ENCODE measurements around the gene CIDEC. TPM values are rescaled to one million over a fixed set of nuclear protein-coding genes. Genes with fewer than 3 reads are reported as not detected.

The CIDEC gene, protein sequence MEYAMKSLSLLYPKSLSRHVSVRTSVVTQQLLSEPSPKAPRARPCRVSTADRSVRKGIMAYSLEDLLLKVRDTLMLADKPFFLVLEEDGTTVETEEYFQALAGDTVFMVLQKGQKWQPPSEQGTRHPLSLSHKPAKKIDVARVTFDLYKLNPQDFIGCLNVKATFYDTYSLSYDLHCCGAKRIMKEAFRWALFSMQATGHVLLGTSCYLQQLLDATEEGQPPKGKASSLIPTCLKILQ
- not detected in 2 replicates for total RNA-seq

DNA sequence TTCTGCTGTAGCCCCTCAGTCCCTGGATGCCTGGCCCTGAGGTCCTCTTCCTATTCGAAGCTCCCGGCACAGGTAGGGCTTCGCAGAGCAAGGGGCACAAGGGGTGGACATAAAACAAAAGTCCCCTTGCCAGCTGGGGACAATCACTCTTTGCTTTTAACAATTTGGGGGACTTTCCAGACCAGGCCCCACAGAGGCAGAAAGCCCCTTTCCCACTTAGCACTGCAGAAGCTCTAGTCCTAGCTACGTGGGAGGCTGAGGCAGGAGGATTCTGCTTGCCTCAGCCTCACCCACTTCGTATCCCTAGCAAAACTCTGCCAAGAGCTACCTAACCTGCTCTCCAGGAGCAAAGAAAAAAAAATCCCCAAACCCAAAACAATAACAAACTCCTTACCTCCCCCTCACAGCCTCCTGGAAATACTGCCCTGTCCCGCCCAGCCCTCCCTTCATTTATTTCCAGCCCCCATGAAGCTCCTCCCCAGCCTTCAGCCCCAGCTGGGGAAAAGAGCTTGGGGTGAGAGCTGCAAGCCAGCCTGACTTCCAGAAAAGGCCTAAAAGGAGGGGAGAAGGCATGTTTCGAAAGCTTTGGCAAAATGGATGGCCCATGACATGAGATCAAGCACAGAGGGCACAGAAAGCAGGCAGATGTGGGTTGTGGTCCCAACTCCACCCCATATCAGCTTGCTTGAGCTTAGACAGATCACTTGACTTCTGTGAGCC lies at the start of gene CIDEC:
Gene CIDEC, minus strand, starts transcription at position 424 of the 720 bp plus-strand sequence. CDS start 1,767 bp downstream, outside the sequence.
- intact Hi-C loops (cut with micrococcal nuclease) = no loop called here

DNA sequence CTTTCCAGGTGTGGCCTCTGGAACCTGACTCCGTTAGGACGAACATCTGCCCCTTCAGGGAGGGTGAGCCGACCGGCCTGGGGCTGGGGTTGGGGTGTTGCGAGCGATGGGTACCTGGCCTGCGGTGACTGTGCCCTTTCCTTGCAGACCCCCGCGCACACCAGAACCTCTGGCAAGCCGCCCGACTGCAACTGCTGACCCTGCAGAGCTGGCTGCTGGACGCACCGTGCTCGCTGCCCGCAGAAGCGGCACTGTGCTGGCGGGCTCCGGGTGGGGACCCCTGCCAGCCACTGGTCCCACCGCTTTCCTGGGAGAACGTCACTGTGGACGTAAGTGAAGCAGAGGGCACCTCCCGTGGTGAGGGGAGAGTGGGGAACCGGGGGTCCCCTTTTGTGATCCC lies 48.1 kb upstream of the CIDEC start:
- intact Hi-C loops (cut with micrococcal nuclease) = no loop called here

DNA sequence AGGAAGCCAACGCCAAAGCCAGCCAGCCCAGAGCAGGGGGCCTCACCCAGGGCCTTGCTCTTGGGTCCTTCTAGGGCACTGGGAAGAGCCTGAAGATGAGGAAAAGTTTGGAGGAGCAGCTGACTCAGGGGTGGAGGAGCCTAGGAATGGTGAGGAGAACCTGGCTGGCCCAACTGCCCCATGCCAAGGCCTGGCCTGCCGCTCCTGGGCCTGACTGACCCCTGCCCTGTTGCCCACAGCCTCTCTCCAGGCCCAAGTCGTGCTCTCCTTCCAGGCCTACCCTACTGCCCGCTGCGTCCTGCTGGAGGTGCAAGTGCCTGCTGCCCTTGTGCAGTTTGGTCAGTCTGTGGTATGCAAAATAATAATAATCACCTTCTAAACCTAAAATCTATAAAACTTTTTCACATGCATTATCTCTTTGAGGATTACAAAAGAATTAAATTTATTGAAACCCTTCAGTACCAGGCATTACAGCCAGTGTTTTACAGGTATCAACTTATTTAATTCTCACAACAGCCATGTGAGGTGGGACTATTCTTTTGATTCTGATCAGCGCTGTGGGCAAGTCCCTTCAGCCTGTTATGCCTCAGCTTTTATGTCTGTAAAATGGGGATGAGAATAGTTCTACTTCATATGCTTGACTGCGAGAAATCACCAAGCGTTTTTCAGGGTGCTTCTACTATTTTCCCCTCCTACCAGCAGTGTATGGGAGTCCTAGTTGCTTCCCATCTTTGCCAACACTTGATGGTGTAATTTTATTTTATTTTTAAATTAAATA lies 38.4 kb upstream of the CIDEC start:
- intact Hi-C loops (cut with micrococcal nuclease) = no loop called here

DNA sequence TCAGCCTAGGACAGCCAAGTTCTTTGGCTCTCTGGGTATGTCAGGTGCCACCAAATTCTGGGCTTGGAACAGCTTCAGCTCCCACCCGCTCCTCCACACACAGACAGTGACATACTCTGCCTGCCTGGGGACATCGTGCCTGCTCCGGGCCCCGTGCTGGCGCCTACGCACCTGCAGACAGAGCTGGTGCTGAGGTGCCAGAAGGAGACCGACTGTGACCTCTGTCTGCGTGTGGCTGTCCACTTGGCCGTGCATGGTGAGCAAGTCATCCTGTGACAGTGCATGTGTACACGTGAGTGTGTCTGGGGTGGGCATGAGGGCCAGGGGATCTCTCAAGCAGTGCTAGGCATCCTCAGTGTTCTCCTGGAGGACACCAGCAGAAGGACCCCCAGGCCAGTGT lies 37.8 kb upstream of the CIDEC start:
- intact Hi-C loops (cut with micrococcal nuclease) = no loop called here

DNA sequence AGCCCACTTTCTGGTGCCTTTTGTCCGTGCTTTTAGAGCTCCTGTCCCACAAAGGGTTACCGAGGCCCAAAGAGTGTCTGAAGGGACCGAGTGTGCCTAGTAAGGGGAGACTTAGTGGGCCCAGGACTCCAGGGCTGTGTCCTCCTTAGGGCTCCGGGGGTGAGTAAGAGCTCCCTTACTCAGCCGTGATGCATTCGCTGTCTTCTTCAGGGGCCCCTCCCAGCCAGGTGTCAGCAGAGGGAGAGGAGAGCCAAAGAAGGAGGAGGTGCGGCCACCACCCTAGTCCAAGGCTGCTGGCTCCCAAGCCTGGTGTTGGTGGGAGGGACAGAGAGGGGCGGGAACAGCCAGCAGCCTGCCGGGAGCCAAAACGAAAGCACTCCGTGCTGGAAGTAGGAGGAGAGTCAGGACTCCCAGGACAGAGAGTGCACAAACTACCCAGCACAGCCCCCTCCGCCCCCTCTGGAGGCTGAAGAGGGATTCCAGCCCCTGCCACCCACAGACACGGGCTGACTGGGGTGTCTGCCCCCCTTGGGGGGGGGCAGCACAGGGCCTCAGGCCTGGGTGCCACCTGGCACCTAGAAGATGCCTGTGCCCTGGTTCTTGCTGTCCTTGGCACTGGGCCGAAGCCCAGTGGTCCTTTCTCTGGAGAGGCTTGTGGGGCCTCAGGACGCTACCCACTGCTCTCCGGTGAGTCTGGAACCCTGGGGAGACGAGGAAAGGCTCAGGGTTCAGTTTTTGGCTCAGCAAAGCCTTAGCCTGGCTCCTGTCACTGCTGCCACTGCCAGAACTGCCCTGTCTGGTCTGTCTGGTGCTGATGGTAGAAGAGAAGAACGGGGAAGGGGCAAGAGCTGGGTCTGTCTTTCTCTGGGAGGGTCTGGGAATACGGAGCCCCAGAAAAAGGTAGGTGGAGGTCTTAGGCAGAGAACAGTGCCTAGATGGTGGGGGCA lies 37.0 kb upstream of the CIDEC start, which contains the start of gene IL17RC:
Gene IL17RC, plus strand, starts transcription at position 365 of the 947 bp plus-strand sequence. Its CDS starts 218 bp downstream, at position 583.
- intact Hi-C loops (cut with micrococcal nuclease) = no loop called here

DNA sequence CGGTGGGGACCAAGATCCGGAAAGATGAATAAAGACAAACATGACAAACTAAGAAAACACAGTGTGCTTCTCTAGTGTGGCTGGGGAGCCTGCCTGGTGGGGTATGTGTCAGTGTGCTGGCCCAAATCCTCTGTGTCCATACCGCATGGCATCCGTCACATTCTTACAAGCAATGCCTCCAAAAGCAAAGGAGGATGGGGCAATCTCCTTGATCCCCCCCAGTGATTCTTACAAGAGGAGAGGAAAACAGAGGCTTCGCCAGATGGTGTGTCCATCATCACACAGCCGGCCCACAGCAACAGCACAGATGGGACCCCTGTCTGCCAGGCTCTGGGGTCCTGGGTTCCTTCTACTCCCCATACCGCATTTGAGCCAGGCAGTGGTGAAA lies 36.3 kb upstream of the CIDEC start:
- intact Hi-C loops (cut with micrococcal nuclease) = no loop called here

DNA sequence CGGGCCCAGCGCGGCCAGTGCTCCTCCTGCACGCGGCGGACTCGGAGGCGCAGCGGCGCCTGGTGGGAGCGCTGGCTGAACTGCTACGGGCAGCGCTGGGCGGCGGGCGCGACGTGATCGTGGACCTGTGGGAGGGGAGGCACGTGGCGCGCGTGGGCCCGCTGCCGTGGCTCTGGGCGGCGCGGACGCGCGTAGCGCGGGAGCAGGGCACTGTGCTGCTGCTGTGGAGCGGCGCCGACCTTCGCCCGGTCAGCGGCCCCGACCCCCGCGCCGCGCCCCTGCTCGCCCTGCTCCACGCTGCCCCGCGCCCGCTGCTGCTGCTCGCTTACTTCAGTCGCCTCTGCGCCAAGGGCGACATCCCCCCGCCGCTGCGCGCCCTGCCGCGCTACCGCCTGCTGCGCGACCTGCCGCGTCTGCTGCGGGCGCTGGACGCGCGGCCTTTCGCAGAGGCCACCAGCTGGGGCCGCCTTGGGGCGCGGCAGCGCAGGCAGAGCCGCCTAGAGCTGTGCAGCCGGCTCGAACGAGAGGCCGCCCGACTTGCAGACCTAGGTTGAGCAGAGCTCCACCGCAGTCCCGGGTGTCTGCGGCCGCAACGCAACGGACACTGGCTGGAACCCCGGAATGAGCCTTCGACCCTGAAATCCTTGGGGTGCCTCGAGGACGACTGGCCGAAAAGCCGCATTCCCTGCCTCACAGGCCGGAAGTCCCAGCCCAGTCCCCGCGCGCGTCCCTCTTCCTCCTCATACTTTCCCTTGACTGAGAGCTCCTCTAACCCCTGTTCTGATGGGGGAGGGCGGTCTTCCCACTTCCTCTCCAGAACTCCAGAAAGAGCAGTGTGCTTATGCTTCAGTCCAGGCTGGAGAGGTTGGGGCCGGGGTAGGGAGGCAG lies 35.4 kb upstream of the CIDEC start:
- intact Hi-C loops (cut with micrococcal nuclease) = loop anchor here (1.0 to 2.0 kb wide), 3 partner anchors 13 to 25 kb away; partner anchors contain the start of genes IL17RE and JAGN1

DNA sequence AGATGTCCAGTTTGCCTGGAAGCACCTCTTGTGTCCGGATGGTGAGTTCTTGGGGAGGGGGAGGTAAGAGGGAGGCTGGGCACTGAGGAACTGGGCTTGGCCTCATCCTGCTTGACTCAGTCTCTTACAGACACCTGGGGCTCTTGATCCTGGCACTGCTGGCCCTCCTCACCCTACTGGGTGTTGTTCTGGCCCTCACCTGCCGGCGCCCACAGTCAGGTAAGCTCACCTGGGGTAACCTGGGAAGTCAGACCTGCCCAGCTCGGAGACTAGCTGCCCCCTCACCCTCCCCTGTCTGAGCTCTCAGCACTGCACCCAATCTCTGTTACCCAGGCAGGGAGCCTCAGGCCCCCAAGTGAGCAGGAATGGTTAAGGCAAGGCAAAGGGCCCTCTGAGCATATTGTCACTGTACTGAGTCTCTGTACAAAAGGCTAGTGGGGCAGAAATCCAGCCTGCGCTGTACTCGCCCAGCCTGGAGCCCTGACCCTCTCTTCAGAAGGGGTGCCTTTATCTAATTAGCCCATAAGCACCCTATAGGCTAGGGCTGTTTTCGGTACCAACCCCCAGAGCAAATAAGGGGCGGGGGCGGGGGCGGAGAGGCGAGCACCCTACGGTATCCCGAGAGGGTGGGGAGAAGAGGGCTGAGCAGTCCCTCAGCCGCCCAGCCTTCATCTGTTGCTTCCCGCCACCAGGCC lies 34.7 kb upstream of the CIDEC start:
- intact Hi-C loops (cut with micrococcal nuclease) = loop anchor here (1.0 to 2.0 kb wide), 3 partner anchors 12 to 24 kb away; partner anchors contain the start of genes IL17RE and JAGN1

DNA sequence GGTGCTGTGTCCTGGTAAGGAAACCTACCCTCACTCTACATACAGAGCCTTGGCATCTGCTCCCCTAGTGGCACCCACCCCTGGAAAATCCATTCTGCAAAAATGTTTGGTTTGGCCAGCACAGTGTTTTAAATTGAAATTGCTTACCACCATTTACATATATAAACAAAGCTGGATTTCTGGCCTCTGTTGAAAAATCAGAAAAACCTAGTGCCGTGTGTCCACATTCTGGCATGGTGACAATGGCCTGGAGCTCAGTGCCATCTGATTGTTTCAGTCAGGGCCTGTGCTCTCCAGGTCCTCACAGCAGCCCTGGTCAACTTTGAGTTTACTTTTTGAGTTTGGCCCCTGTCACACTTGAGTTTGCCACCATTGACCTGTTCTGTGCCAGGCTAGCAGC lies 34.0 kb upstream of the CIDEC start:
- intact Hi-C loops (cut with micrococcal nuclease) = loop anchor here (2.0 kb wide), 1 partner anchor 23 kb away; the partner anchor contains the start of gene JAGN1

DNA sequence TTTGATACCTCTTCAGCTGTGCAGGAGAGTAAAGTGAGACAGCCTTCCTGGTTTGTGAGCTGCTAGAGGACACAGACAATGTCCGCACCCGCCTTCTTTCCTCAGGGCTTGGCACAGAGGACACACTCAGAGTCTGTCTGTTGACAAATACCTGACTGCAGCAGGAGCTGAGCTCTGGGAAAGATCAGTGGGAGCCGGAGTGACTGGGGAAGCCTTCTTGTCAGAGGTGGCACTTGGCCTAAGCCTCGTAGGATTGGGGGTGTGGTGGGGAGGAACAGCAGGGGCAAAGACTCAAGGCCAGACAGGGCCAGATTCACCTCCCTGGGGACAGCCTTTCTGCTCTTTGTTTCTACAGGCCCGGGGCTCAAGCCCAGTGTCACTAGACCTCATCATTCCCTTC lies 33.5 kb upstream of the CIDEC start:
- intact Hi-C loops (cut with micrococcal nuclease) = no loop called here

DNA sequence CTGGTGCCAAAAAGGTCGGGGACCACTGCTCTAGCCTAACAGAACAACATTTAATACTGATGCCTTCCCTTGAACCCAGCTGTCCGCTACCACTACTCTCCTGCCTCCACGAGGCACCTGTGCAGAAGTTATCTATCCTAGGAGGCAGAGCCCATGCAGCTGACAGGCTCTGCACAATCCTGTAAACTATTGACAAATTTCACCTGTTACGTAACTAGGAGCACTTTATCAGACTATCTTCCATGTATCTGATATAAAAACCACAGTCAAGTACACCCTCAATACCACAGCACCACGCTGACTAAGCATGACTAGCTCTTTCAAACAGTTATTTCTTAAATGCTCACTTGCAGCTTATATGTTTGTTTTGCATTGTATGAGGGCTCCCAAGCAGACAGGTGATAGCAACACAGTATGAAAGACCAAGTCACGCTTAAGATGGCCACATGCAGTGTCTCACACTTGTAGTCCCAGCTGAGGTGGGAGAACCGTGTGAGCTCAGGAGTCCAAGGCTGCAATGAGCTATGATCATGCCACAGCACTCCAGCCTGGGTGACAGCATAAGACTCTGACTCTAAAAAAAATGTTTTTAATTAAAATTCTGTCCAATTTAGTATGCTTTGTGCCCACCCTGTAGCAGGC lies 32.4 kb upstream of the CIDEC start:
- intact Hi-C loops (cut with micrococcal nuclease) = no loop called here

DNA sequence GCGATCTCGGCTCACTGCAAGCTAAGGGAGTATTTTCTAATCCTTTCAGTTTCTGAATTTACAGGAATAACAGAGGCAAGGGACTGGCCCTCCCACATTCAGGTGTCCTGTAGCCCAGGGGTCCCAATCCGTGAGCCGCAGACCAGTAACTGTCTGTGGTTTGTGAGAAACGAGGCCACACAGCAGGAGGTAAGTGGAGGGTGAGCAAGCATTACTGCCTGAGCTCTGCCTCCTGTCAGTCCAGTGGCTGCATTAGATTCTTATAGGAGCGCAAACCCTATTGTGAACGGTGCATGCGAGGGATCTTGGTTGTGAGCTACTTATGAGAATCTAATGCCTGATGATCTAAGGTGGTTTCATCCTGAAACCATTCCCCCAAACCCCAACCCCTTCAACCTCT lies 31.8 kb upstream of the CIDEC start:
- intact Hi-C loops (cut with micrococcal nuclease) = no loop called here

DNA sequence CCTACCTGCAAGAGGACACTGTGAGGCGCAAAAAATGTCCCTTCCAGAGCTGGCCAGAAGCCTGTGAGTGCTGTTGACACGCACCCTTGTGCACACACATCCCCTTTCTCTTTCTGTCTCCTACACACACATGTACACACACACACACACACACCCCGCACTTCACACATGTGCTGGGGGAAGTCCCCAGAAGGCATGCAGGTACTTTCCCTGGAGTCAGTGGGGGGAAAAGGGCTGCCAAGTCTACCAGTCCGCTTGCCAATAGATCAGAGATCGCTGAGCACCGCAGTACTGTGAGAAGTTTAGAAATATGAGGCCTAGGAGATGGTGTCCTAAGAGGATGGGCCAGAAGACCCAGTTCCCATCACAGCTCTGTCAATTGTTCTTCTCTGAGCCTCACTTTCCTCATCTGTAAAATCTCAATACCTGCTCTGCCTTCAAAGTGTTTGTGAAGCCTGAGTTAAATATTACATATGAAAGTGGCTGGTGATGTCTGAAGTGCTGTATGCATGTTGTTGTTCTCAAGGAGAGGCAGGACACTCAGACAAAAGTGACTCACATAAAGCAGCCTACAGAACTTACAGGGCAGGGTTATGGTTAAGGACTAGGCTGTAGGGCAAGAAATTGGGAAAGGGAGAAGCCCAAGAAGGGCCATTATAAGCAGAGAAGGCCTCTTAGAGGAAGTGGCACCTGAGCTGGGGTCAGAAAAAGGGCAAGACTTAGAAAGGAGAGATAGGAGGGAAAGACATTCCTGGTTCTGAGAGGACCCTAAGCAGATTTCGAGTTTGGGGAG lies 29.4 kb upstream of the CIDEC start:
- intact Hi-C loops (cut with micrococcal nuclease) = no loop called here

DNA sequence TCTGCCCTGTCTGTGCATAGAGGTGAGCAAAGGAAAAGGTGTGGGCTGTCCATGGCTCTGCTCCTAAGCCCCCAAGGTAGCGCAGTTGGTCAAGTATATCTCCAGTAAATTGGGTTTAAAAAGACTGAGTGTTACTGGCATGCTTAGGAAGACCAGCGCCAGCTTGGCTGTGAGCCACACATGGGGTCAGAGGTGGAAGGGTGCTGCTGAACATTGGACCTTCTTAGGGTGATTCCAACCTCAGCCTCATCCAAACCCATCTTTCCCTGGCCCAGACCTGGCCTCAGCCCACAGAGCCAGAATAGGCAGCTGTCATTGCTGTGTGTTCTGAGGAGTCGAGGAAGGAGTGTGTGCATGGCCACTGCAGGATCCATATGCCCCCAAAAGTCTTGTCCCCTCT lies 28.2 kb upstream of the CIDEC start:
- intact Hi-C loops (cut with micrococcal nuclease) = no loop called here

DNA sequence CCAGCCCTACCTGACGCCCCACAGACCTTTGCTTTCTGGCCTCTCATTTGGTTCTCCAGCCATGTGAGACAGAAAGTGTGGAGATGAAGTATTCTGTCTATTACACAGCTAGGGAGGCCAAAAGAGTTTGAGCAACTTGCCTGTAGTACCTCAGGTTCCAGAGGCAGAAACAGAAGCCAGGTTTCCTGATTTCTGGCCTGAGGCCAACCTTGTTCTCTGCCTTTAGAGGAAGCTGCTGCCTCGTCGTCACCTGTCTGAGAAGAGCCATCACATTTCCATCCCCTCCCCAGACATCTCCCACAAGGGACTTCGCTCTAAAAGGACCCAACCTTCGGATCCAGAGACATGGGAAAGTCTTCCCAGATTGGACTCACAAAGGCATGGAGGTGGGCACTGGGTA lies 26.4 kb upstream of the CIDEC start:
- intact Hi-C loops (cut with micrococcal nuclease) = no loop called here

DNA sequence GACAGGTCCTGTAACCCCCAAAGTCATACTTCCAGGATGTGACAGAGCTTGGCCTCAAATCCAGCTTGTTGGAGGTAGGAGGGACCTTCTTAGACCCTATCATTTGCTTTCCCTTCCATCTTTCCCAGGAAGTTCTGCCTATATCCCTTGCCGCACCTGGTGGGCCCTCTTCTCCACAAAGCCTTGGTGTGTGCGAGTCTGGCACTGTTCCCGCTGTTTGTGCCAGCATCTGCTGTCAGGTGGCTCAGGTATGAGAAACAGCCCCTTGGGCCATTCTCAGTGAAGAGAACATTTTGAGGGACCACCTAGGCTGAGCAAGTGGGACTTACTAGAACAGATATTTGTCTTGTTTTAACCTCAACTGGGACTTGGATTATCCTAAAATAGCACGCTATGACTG lies 23.9 kb upstream of the CIDEC start:
- intact Hi-C loops (cut with micrococcal nuclease) = no loop called here

DNA sequence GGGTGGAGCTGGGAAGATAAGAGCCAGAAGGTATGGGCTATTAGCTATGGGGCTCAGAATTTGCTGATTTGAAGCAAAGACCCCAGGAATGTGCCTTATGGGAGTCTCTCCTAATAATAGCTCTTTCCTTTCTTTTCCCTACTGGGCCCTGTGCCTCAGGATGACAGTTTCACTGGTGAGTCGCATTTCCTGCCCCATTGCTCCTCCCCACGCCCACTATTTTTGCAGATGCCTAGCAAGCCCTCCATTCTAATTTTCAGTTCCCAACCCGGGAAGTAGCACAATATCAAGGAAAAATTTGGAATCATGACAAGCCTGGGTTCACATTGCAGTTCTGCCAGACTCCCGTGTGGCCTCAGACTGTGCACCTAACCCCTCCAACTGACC lies 23.2 kb upstream of the CIDEC start:
- intact Hi-C loops (cut with micrococcal nuclease) = no loop called here
